ENCODE measurements around the gene IDH3G.
"Not testable (repeated sequence)": the region's sequence is repeated elsewhere in the genome, so short reads cannot be mapped to it uniquely, and the experiment has no call there.

The IDH3G gene

GRCh38 chrX:153794018-153794896 is at the start of gene IDH3G, which contains the start of gene SSR4:
IDH3G (minus strand) TSS chrX:153794375; CDS start chrX:153794326, 49 bp downstream.
SSR4 (plus strand) TSS chrX:153794668; CDS start chrX:153794688, 20 bp downstream.
- peak; percentile 86 to 89 for DNase-seq

DNA sequence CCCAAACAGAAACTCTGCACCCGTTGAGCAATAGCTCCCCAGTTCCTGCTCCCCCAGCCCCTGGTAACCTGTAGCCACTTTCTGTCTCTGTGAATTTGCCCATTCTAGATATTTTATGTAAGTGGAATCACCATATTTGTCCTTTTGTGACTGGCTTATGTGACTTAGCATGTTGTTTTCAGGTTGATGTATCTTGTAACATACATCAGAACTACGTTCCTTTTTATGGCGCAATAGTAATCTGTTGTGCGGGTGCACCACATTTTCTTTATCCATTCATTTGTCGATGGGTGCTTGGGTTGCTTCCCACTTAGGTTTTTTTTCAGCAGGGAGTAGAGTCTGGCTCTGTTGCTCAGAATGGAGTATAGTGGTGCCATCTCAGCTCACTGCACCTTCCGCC is 42.7 kb upstream of the IDH3G start:
- no peak for DNase-seq

- DNase-seq, result no peak
Measured at GRCh38 chrX:153832728-153833127, 38.6 kb upstream of the IDH3G start.

GRCh38 chrX:153831429-153832150 is 37.4 kb upstream of the IDH3G start:
- DNase-seq, result no peak

DNA sequence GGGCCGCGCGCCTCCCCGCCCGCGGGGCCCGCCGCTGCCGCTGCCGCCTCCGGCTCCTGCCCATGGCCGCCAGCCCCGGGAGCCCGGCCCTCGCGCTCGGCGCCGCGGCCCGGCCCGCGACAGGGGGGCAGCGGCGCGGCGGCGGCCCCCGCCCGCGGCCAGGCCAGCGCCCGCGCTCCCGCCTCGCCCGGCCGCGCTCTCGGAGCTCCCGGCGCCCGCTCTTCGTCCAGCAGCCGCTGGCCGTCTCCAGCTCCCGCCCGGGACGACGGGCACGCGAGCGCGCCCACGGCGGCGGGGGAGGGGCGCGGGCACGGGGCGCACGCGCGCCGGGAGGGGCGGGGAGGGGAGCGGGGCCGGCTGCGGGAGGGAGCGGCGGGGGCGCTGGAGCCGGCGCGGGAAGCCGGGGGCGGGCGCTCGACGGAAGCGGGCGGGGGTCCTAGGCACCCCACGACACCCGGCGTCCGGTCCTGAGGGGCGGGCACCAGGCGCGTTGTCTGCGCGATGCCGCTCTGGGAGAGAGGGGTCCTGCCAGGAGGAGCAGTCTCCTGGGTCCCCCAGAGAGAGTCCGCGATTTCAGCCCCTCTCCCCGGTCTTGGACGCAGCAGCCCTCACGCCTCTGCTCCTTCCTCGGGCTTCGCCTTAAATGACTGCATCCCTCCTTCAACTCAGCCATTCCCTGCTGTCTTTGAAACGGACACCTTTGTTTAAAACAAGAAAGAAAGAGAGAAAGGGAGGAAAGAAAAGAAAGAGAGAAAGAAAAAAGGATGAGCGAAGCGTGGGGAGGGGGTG is 36.7 kb upstream of the IDH3G start:
- no peak for DNase-seq

DNA sequence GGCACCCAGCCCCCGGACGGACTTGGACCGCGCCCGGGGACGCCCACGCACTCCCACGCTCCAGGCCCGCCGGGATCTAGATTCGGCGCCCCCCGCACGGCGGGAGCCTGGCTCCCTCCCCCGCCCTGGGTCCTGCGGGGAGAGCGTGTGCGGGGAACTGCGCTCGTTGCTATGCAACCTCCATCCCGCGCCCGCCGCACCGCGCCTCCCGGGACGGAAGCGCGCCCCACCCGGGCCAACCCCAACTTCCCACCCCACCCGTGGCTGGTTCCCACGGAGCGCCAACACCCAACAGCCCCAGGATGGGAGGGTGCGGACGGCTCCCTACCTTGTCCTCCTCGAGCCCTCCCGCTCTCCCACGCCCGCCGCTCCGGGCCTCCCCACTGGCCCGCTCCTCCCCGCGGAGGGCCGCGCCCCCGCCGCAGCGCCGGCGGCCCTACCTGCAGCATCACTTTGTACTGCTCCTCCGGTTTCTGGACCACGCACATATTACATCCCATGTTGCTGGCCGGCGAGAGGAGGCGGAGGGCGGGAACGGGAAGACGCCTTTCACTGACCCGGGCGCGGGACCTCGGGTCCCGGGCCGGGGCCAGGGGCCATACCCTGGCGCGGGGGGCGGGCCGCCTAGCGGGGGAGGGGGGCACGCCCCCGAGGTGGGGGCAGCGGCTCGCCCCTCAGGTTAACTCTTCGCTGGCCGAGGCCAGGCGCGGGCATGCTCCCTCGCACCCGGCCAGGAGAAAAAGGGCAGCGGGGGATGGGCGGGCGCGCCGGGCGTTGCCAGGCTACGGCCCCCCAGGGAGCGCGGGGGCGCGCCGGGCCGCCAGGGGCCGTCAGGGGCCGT is 35.8 kb upstream of the IDH3G start, which contains the start of gene PDZD4:
Gene PDZD4, minus strand, starts transcription at position 746 of the 841 bp plus-strand sequence. Its CDS starts 246 bp downstream, at position 500.
- DNase-seq, result peak in 1 of 2 experiments; percentile 13

GRCh38 chrX:153829549-153829798 is 35.3 kb upstream of the IDH3G start:
- no peak for DNase-seq

- DNase-seq, result no peak
Measured at GRCh38 chrX:153828723-153829548, 34.8 kb upstream of the IDH3G start.

DNA sequence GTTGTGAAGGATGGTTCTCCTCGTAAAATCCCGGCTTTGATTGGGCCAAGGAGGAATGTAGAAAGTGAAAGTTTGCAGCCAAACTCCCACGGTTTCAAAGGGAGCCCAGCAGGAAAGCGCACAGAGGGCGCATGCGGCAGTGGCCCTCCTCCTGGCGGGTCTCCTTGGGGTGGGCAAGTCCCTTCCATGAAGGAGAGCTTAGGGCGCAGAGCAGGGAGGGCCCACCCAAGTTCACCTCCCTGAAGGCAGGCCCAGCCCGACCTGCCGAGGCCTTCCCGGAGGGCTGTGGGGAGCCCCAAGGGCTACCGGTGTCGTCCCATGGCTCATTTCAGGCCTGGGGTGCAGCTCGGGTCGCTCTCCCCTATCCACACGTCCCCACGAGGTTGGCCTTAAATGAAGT is 34.1 kb upstream of the IDH3G start:
- DNase-seq, result no peak

DNA sequence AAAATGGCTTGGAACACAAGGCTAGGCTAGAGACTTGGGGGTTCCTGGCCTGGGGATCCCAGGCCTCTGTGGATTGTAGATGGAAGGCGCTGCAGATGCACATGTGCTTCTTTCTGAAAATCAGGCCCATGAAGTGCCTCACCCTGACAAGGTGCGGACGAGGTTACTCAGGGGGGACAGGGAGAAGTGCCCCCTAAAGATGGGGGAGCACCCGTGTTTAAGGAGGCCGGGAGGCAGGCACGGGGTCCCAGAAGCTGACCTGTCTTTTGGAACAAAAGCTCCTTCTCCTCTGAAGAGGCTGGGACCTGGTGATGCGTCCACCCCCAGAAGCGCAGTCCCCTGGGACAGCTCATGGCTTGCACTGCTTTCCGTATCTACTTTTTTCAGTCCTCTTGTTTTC is 33.7 kb upstream of the IDH3G start:
- no peak for DNase-seq

DNA sequence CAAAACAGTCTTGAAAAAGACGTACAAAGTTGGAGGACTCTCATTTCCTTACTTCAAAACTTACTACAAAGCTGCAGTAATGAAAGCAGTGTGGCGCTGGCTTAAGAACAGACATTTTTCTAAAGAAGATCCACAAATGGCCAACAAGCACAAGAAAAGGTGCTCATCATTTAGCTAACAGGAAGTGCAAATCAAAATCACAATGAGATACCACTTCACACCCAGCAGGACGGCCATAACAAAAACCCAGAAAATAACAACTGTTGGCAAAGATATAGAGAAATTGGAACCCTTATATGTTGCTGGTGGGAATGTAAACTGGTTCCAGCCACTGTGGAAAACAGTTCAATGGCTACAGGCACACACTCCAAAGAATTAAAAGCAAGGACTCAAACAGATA is 32.8 kb upstream of the IDH3G start:
- no peak for DNase-seq

- no peak for DNase-seq
Measured at GRCh38 chrX:153825042-153825441, 30.9 kb upstream of the IDH3G start.

DNA sequence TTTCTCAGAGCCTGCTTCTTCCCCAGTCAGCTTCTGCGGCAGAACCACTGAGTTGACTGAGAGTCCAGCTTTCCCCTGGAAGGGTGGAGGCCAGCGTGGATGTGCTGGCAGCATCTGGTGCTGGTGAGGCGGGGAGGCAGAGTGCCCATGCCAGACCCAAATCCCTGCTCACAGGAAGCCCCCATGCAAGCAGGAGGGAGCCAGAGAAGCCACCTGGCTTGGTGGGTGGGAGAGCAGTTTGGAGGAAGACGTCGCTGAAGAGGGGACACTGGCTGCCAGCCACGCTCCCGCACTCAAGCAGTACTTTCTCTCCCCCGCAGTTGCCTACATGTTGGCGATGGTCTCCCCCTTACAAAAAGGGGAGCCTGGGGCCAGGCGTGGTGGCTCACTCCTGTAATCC is 30.2 kb upstream of the IDH3G start:
- DNase-seq, result no peak

DNA sequence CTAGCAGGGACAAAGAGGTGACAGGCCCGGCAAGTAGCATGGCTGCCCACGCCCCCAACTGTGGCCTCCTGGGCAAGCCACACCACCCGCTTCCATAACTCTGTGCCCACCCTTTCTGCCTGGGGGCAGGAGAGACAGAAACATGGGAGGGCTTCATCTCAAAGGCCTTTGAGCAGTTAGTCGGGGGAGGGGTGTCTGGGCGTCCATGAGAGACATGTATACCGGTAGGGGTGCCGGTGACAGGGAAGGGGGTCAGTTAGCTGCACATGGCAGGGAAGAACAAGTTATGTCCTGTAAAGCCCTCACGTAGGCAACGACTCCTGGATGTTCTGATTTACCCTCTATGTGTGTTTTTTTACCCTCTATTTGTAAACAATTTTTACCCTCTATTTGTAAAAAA is 26.9 kb upstream of the IDH3G start:
- DNase-seq, result no peak

- DNase-seq, result no peak
Measured at GRCh38 chrX:153820601-153821000, 26.4 kb upstream of the IDH3G start.

GRCh38 chrX:153819384-153820040 is 25.3 kb upstream of the IDH3G start:
- no peak for DNase-seq

DNA sequence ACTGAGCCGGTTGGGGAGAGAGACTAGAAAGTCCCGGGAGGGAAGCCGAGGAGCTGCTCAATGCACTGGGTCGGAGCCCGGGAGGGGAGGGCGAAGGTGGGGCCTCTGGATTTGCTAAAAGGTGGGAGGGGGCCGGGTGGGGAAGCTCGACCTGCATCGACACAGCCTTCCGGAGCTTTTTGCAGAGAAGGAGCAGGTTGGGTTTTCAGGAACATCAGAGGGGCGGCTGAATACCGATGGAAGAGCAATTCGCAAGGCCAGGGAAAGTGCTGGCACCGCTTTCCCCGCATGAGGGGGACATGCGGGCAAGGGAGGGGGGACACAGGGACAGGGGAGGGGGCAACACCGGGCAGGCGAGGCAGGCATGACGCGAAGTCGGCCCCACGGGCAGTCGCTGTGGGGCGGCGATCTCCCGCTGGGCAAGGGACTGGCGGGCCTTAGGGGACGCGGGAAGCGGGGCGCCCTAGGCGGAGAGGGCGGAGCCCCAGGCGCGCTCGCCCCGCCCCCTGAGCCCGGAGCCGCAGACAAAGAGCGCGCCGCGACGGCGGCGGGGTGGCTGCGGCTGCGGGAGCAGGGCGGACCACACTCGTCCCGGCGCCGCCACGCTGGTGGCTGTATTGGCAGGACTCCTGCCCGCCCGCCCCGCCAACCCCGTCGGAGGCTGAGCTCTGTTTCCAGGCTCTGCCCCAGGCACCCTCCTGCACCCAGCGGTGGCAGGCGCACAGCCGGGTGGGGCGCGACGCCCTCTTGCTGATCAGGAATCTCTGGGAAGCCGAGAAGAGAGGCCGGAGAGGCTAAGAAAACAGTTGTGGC is 24.6 kb upstream of the IDH3G start:
- peak; percentile 53 to 54 for DNase-seq

DNA sequence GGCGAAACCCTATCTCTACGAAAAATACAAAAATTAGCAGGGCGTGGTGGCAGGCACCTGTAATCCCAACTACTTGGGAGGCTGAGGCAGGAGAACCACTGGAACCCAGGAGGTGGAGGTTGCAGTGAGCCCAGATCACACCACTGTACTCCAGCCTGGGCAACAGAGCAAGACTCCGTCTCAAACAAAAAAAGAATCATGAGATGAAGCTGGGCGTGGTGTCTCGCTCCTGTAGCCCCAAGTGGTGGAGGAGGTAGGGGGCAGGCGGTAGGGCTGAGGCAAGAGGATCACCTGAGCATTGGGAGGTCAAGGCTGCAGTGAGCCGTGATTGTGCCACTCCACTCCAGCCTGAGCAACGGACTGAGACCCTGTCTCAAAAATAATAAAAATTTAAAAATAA is 23.9 kb upstream of the IDH3G start:
- DNase-seq, result not testable (repeated sequence)

DNA sequence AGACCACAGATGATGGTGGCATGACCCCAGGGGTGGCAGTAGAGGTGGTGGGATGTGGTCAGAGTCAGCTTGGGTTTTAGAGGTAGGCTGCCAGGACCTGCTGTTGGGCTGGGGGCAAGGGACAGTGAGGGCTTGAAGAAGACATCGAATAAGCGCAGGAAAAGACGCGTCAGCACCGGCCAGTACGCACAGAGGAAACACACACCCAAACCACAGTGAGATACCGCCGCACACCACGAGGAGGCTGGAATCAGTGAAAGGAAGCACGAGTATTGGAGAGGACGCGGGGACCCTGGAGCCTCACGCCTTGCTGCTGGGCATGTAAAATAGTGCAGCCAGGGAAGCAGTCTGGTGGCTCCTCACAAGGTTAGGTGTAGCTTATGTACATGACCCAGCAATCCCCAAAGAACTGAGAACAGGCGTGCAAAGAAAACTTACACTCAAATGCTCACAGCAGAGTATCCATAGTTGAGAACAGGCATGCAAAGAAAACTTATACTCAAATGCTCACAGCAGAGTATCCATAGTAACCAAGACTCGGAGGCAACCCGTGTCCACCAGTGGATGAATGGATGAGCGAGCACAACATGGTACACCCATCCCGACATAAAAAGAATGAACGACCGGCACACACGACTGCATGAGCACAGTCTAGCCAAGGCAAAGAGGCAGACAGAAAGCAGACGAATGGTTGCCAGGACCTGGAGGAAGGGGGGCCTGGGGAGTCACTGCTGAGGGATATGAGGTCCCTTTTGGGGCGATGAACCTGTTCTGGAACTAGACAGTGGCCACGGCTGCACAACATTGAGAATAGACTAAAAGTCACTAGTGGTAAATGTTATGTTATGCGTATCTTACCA is 22.9 kb upstream of the IDH3G start:
- peak; percentile 36 for DNase-seq
